WTC11 (cell line): ENCODE data around the gene TMPRSS13.

Experiments used
- HMGA2 ChIP-seq: fragments of 250-450 bp; sonication (Bioruptor Pico); IDR thresholded peaks from 2 replicates; pipeline ENCODE4 v1.4.0; 2021; ENCODE audit warnings: mild to moderate bottlenecking, moderate library complexity
- JUN ChIP-seq: sonication (generic); formaldehyde crosslinking; IDR thresholded peaks from 2 replicates; pipeline ENCODE4 v1.8.0; 2023; ENCODE audit warnings: mild to moderate bottlenecking, missing genetic modification reagents
- MLX ChIP-seq: sonication (generic); formaldehyde crosslinking; IDR thresholded peaks from 2 replicates; pipeline ENCODE4 v1.8.1; 2023; ENCODE audit warnings: mild to moderate bottlenecking, missing genetic modification reagents, moderate library complexity
- TF ChIP-seq, protein P1 (sequence below): sonication (generic); formaldehyde crosslinking; IDR thresholded peaks from 2 replicates; pipeline ENCODE4 v1.8.1; 2023; ENCODE audit warnings: mild to moderate bottlenecking, missing genetic modification reagents
- TF ChIP-seq, protein P2 (sequence below): fragments of 200-600 bp; IDR thresholded peaks from 2 replicates; pipeline ENCODE4 v1.8.0; 2022; ENCODE audit warnings: antibody characterized with exemption

- TF ChIP-seq, protein P1, sequence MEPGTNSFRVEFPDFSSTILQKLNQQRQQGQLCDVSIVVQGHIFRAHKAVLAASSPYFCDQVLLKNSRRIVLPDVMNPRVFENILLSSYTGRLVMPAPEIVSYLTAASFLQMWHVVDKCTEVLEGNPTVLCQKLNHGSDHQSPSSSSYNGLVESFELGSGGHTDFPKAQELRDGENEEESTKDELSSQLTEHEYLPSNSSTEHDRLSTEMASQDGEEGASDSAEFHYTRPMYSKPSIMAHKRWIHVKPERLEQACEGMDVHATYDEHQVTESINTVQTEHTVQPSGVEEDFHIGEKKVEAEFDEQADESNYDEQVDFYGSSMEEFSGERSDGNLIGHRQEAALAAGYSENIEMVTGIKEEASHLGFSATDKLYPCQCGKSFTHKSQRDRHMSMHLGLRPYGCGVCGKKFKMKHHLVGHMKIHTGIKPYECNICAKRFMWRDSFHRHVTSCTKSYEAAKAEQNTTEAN (CRISPR knock-in tag) = no peak
- TF ChIP-seq JUN (CRISPR knock-in tag) = no peak
- no peak for TF ChIP-seq HMGA2 (CRISPR knock-in tag)
- TF ChIP-seq, protein P2, sequence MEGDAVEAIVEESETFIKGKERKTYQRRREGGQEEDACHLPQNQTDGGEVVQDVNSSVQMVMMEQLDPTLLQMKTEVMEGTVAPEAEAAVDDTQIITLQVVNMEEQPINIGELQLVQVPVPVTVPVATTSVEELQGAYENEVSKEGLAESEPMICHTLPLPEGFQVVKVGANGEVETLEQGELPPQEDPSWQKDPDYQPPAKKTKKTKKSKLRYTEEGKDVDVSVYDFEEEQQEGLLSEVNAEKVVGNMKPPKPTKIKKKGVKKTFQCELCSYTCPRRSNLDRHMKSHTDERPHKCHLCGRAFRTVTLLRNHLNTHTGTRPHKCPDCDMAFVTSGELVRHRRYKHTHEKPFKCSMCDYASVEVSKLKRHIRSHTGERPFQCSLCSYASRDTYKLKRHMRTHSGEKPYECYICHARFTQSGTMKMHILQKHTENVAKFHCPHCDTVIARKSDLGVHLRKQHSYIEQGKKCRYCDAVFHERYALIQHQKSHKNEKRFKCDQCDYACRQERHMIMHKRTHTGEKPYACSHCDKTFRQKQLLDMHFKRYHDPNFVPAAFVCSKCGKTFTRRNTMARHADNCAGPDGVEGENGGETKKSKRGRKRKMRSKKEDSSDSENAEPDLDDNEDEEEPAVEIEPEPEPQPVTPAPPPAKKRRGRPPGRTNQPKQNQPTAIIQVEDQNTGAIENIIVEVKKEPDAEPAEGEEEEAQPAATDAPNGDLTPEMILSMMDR = no peak
- no peak for TF ChIP-seq MLX (CRISPR knock-in tag)
Measured at GRCh38 chr11:117901601-117902000, 27.6 kb downstream of the TMPRSS13 start.
